ENCODE measurements around the gene SCUBE2. TPM values are rescaled to one million over a fixed set of nuclear protein-coding genes. Genes with fewer than 3 reads are reported as not detected.
"Not testable (repeated sequence)": the region's sequence is repeated elsewhere in the genome, so short reads cannot be mapped to it uniquely, and the experiment has no call there.

Gene SCUBE2
- total RNA-seq, 1 donor from 2014 or later = 3.9 TPM

- DNase-seq = no peak
These were observed 51.5 kb downstream of the SCUBE2 start for GRCh38 chr11:9039863-9040262.

GRCh38 chr11:9039198-9039597, 52.2 kb downstream of the SCUBE2 start:
- no peak for DNase-seq

- no peak for DNase-seq
These were observed 52.9 kb downstream of the SCUBE2 start for GRCh38 chr11:9038541-9038940.

GRCh38 chr11:9037963-9038362, 53.4 kb downstream of the SCUBE2 start:
- DNase-seq = no peak

GRCh38 chr11:9037046-9037780, 54.2 kb downstream of the SCUBE2 start:
- DNase-seq = no peak

- DNase-seq = peak; percentile 21
These were observed 60.8 kb downstream of the SCUBE2 start for GRCh38 chr11:9030601-9031000.

- no peak for DNase-seq
These were observed 62.0 kb downstream of the SCUBE2 start for GRCh38 chr11:9029422-9029821.

GRCh38 chr11:9028581-9028980, 62.8 kb downstream of the SCUBE2 start:
- DNase-seq = no peak

- DNase-seq = no peak
These were observed 66.1 kb downstream of the SCUBE2 start for GRCh38 chr11:9025101-9025850.

- DNase-seq = no peak
These were observed 68.3 kb downstream of the SCUBE2 start for GRCh38 chr11:9022961-9023680.

- DNase-seq = no peak
These were observed 70.5 kb downstream of the SCUBE2 start for GRCh38 chr11:9020916-9021315.

- DNase-seq = no peak
These were observed 71.5 kb downstream of the SCUBE2 start for GRCh38 chr11:9019861-9020260.

GRCh38 chr11:9017773-9018172, 73.6 kb downstream of the SCUBE2 start:
- no peak for DNase-seq

GRCh38 chr11:9016916-9017642, 74.3 kb downstream of the SCUBE2 start:
- DNase-seq = peak; percentile 67

- peak; percentile 92 for DNase-seq
These were observed 75.7 kb downstream of the SCUBE2 start for GRCh38 chr11:9015677-9016076.

- DNase-seq = no peak
These were observed 76.6 kb downstream of the SCUBE2 start for GRCh38 chr11:9014826-9015225.

- DNase-seq = no peak
These were observed 78.0 kb downstream of the SCUBE2 start for GRCh38 chr11:9013373-9013772.

- not testable (repeated sequence) for DNase-seq
These were observed 81.9 kb downstream of the SCUBE2 start for GRCh38 chr11:9009538-9009937.

GRCh38 chr11:9008661-9009060, 82.7 kb downstream of the SCUBE2 start:
- DNase-seq = no peak

- no peak for DNase-seq
These were observed 83.3 kb downstream of the SCUBE2 start for GRCh38 chr11:9008011-9008550.

- no peak for DNase-seq
These were observed 86.3 kb downstream of the SCUBE2 start for GRCh38 chr11:9005087-9005486.

GRCh38 chr11:9004183-9004926, 87.0 kb downstream of the SCUBE2 start:
- no peak for DNase-seq
